Mesenchymal stem cell (in vitro differentiated cells and primary cell): ENCODE measurements around the gene DNAL4. TPM values are rescaled to one million over a fixed set of nuclear protein-coding genes. Genes with fewer than 3 reads are reported as not detected.
A peak's percentile ranks its signal among the peaks of the same experiment; 100 is the strongest.

ENCODE experiments used
- DNase-seq: peaks from one replicate; pipeline ENCODE4 v3.0.0-alpha.2; 2013
- H2AFZ ChIP-seq: one replicate; pipeline ENCODE4 v1.6.1; 2013; ENCODE audit warnings: low read depth, mild to moderate bottlenecking, control low read depth, inconsistent platforms, low read length, moderate library complexity
- H2AK5ac ChIP-seq: 2 replicates; pipeline ENCODE4 v1.6.1; 2013; ENCODE audit warnings: low read length, moderate library complexity, mild to moderate bottlenecking, inconsistent platforms; ENCODE audit not compliant: severe bottlenecking
- H2BK120ac ChIP-seq: one replicate; pipeline ENCODE4 v1.6.1; 2013; ENCODE audit warnings: low read depth, mild to moderate bottlenecking, inconsistent platforms, low read length, moderate library complexity
- H2BK12ac ChIP-seq, 2 experiments: one replicate each; pipeline ENCODE4 v1.6.1; 2013; ENCODE audit warnings: inconsistent platforms in 2 of 2, low read length in 2 of 2, mild to moderate bottlenecking in 2 of 2, moderate library complexity in 2 of 2, control low read depth in 1 of 2
- H2BK15ac ChIP-seq: one replicate; pipeline ENCODE4 v1.6.1; 2013; ENCODE audit warnings: mild to moderate bottlenecking, low read depth, inconsistent platforms; ENCODE audit not compliant: poor library complexity, severe bottlenecking
- H2BK5ac ChIP-seq: 2 replicates; pipeline ENCODE4 v1.6.1; 2013; ENCODE audit warnings: low read depth, mild to moderate bottlenecking, low read length, control low read depth, inconsistent platforms; ENCODE audit not compliant: poor library complexity, severe bottlenecking
- H3K14ac ChIP-seq, 2 experiments: one replicate each; pipeline ENCODE4 v1.6.1; 2013; ENCODE audit warnings: inconsistent platforms in 2 of 2, low read length in 2 of 2, control low read depth in 1 of 2, mild to moderate bottlenecking in 1 of 2, moderate library complexity in 1 of 2
- H3K18ac ChIP-seq, 2 experiments: one replicate each; pipeline ENCODE4 v1.6.1; 2013; ENCODE audit warnings: inconsistent platforms in 2 of 2, low read length in 2 of 2, control low read depth in 1 of 2, low read depth in 1 of 2, mild to moderate bottlenecking in 1 of 2
- H3K23ac ChIP-seq, 2 experiments: one replicate each; pipeline ENCODE4 v1.6.1; 2013; ENCODE audit warnings: inconsistent platforms in 2 of 2, low read length in 2 of 2, mild to moderate bottlenecking in 2 of 2, moderate library complexity in 2 of 2, control low read depth in 1 of 2
- H3K27ac ChIP-seq: 2 replicates; pipeline ENCODE4 v1.5.1; 2013; ENCODE audit warnings: mild to moderate bottlenecking, moderate library complexity, low read length, control low read depth, inconsistent platforms; ENCODE audit not compliant: poor library complexity, severe bottlenecking
- H3K27me3 ChIP-seq, 2 experiments: 2 replicates each; pipeline versions ENCODE4 v1.6.1 to v1.7.0; 2013; ENCODE audit warnings: low read length in 2 of 2, mild to moderate bottlenecking in 2 of 2, moderate library complexity in 2 of 2, control low read depth in 1 of 2, inconsistent platforms in 1 of 2; ENCODE audit not compliant: control insufficient read depth in 1 of 2, insufficient read depth in 1 of 2
- H3K36me3 ChIP-seq, 2 experiments: 2 replicates each; pipeline versions ENCODE4 v1.6.1 to v1.7.0; 2013; ENCODE audit warnings: low read length in 2 of 2, control low read depth in 1 of 2, inconsistent platforms in 1 of 2, low read depth in 1 of 2, mild to moderate bottlenecking in 1 of 2; ENCODE audit not compliant: insufficient read depth in 2 of 2, control insufficient read depth in 1 of 2
- H3K4ac ChIP-seq, 2 experiments: one replicate each; pipeline ENCODE4 v1.6.1; 2013; ENCODE audit warnings: inconsistent platforms in 2 of 2, low read length in 2 of 2, mild to moderate bottlenecking in 2 of 2, moderate library complexity in 2 of 2, control low read depth in 1 of 2, low read depth in 1 of 2
- H3K4me1 ChIP-seq: 2 replicates; pipeline ENCODE4 v1.6.1; 2013; ENCODE audit warnings: low read depth, low read length, control low read depth; ENCODE audit not compliant: control insufficient read depth, insufficient read depth
- H3K4me2 ChIP-seq: 2 replicates; pipeline ENCODE4 v1.6.1; 2013; ENCODE audit warnings: low read length, mild to moderate bottlenecking, inconsistent platforms; ENCODE audit not compliant: poor library complexity, severe bottlenecking
- H3K4me3 ChIP-seq, 2 experiments: 2 replicates each; pipeline versions ENCODE4 v1.5.1 to v1.7.0; 2013; ENCODE audit warnings: low read length in 2 of 2, mild to moderate bottlenecking in 2 of 2, control low read depth in 1 of 2, low read depth in 1 of 2; ENCODE audit not compliant: insufficient read depth in 1 of 2
- H3K79me1 ChIP-seq: replicated peaks from 2 replicates; pipeline ENCODE4 v1.6.1; 2013; ENCODE audit warnings: mild to moderate bottlenecking, control low read depth, low read length, inconsistent platforms; ENCODE audit not compliant: poor library complexity, severe bottlenecking
- H3K9ac ChIP-seq: 2 replicates; pipeline ENCODE4 v1.7.0; 2013; ENCODE audit warnings: mild to moderate bottlenecking, low read length, moderate library complexity
- H3K9me3 ChIP-seq: 2 replicates; pipeline ENCODE4 v1.7.0; 2013; ENCODE audit warnings: mild to moderate bottlenecking, low read length; ENCODE audit not compliant: control insufficient read depth
- H4K8ac ChIP-seq: one replicate; pipeline ENCODE4 v1.6.1; 2013; ENCODE audit warnings: inconsistent platforms, mild to moderate bottlenecking, low read length, moderate library complexity
- H4K91ac ChIP-seq: one replicate; pipeline ENCODE4 v1.6.1; 2013; ENCODE audit warnings: mild to moderate bottlenecking, low read length, inconsistent platforms
- WGBS: methylation state at CpG from one replicate; pipeline ENCODE4 v1.1.7; 2013; ENCODE audit warnings: mixed read lengths; 5-methylcytosine and 5-hydroxymethylcytosine counted together
- polyA plus RNA-seq, 2 experiments: library from polyadenylated mRNA; stranded (reverse); fragments of 200-250 nt; gene quantifications; one replicate each; pipeline ENCODE4 v1.2.3, GENCODE V29; 2013

Gene DNAL4, protein sequence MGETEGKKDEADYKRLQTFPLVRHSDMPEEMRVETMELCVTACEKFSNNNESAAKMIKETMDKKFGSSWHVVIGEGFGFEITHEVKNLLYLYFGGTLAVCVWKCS
- polyA plus RNA-seq (2013, experiment 1 of 2): 11.2 TPM
- polyA plus RNA-seq (2013, experiment 2 of 2): 11.2 TPM

DNA sequence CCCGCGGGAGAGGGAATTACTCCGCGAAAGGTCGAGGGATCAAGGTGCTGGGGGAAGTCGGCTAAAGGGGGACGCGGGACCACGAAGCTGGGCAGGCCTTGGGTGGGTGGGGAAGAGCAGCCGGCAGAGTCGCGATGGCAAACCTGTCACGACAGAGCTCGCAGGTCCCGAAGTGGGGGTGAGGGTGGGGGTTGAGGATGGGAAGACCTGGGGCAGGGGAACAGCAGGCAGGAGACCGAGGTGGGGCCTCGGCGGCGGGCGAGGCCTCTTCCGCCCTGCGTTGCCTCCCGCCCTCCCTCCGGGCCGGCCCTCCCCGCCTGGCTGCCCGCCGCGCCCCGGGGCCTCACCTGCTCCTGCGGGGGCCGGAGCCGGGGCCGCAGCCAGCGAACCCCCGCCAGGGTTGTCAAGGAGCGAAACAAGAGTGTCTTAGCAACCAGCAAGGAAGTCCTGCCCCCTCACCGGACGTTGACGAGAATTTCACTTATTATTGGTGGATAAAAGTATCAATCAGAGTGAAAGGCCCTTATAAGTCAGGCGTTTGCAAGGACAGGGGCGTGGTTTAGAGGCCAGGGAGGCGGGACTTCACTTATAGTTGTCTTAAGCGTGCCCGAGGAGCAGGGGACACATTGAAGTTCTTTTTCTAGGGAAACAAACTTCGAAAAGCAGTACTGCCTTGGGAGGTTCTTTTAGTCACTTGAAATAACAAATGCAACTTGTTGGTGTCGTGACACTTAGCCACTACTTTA lies at the start of gene DNAL4:
DNAL4 (minus strand) TSS at position 423 of the 746 bp plus-strand sequence. CDS start 11,412 bp downstream, outside the sequence.
- peak within 1 kb of the TSS; percentile 69 for H4K91ac ChIP-seq
- peak within 1 kb of the TSS; percentile 64 for H2AK5ac ChIP-seq

DNA sequence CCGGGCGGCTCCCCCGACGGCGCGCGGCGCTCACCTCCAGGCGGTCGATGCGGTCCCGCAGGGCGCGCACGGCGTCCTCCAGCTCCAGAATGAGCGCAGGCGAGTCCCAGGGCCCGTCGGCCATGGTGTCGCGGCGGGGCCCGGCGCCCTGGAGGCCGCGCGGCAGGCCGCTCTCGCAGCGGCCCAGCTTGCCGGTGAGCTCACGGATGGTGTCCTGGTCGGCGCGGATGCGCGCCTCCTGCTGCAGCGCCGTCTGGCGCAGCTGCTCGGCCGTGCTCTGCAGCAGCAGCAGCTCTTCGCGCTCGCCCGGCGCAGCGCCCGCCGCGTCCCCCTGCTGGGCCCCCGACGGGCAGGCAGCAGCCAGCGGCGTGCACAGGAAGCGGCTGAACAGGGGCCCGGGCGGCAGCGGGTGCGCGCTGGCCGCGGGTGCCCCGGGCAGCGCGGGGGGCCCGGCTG lies 49.3 kb upstream of the DNAL4 start:
- Histone ChIP-seq H4K8ac (no peak overlapping the region), H3K18ac (peak overlapping the region; percentile 16 to 34), H3K23ac (no peak overlapping the region), H3K36me3 (no peaks in the 10 kb centered on the region), H3K4me1 (peaks cover 12% of the 10 kb centered on the region), H3K4me3 (peak overlapping the region; percentile 50 to 75), H3K27ac (no peak overlapping the region), H3K27me3 (peaks cover 31 to 64% of the 10 kb centered on the region in 2 experiments), H3K9ac (peak overlapping the region; percentile 78), H3K4me2 (peak overlapping the region; percentile 76), H2AFZ (peak overlapping the region; percentile 62), H2BK15ac (peak overlapping the region; percentile 57), H3K79me1 (no peaks in the 10 kb centered on the region), H2AK5ac (no peak overlapping the region), H3K4ac (no peak overlapping the region), H3K9me3 (no peaks in the 10 kb centered on the region), H2BK5ac (no peak overlapping the region), H3K14ac (peak overlapping the region in 1 of 2 experiments; percentile 55), H4K91ac (no peak overlapping the region), H2BK120ac (no peak overlapping the region), H2BK12ac (peak overlapping the region in 1 of 2 experiments; percentile 39)
- peak; percentile 80 for DNase-seq
- WGBS: under 1% methylated on average over 32 of the region's 68 CpGs

More for the DNA sequence above, at the start of gene DNAL4:
- H3K4me2 ChIP-seq: peak within 1 kb of the TSS; percentile 82
- no peak within 1 kb of the TSS for H3K27ac ChIP-seq
- WGBS: under 1% methylated on average over 44 of the region's 47 CpGs
- H3K14ac ChIP-seq: no peak within 1 kb of the TSS
- peak within 1 kb of the TSS; percentile 75 for H3K18ac ChIP-seq
- no peaks in the 10 kb centered on the region for H3K4me1 ChIP-seq
- peaks cover 9% of the 10 kb centered on the region for H3K79me1 ChIP-seq
- peak within 1 kb of the TSS; percentile 3 to 31 for H3K4ac ChIP-seq
- H2BK12ac ChIP-seq: no peak within 1 kb of the TSS
- no peak within 1 kb of the TSS for H2BK120ac ChIP-seq
- peaks cover 3 to 31% of the 10 kb centered on the region in 2 experiments for H3K27me3 ChIP-seq
- H2BK5ac ChIP-seq: no peak within 1 kb of the TSS
- H3K4me3 ChIP-seq: peak within 1 kb of the TSS; percentile 90 to 98
- peak within 1 kb of the TSS; percentile 97 for H3K9ac ChIP-seq
- H4K8ac ChIP-seq: peak within 1 kb of the TSS; percentile 85
- peak; percentile 98 for DNase-seq
- peak within 1 kb of the TSS in 1 of 2 experiments; percentile 11 for H3K23ac ChIP-seq
- no peak within 1 kb of the TSS for H2BK15ac ChIP-seq
- H3K9me3 ChIP-seq: no peaks in the 10 kb centered on the region
- H3K36me3 ChIP-seq: peaks cover 7 to 14% of the 10 kb centered on the region in 2 experiments
- peak within 1 kb of the TSS; percentile 47 for H2AFZ ChIP-seq

DNA sequence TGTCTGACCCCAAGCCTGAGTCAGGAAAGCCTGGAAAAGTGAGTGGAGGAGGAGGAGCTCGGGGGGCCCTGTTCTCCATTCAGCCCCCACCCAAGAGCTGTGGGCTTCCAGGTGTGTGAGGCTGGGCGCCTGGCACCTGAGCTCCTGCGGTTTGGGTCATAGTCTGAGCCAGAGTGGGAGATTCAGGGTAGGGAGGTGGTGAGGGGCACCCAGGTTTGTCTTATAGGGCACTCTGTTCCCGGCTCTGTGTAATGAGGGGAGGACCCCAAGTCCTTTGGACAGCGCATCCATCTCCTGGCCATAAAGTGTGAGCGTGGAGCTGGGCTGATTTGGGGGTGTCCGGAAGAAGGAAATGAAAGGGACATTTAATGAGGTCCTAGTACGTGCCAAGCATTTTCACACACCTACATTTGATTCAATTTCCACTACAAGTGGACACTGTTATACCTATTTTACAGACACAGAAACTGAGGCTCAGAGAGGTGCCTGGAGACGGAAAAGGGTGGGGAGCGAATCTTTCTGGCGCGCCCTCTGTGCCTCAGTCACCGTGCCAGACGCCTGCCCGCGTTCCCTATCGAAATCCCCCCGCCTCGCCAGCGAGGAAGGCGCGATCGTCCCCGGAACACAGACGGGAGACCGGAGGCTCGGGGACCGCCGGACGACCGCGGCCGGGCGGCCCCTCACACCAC lies 48.7 kb upstream of the DNAL4 start:
- no peaks in the 10 kb centered on the region for H3K79me1 ChIP-seq
- no peak overlapping the region for H2BK15ac ChIP-seq
- WGBS: 24% methylated on average over 30 of the region's 34 CpGs
- no peak overlapping the region for H3K4ac ChIP-seq
- H3K36me3 ChIP-seq: no peaks in the 10 kb centered on the region
- peak overlapping the region; percentile 62 for H2AFZ ChIP-seq
- H2AK5ac ChIP-seq: no peak overlapping the region
- H2BK5ac ChIP-seq: no peak overlapping the region
- no peak overlapping the region for H3K27ac ChIP-seq
- no peak overlapping the region for H2BK120ac ChIP-seq
- H4K91ac ChIP-seq: no peak overlapping the region
- peak overlapping the region in 1 of 2 experiments; percentile 39 for H2BK12ac ChIP-seq
- H3K27me3 ChIP-seq: peaks cover 31 to 58% of the 10 kb centered on the region in 2 experiments
- H3K23ac ChIP-seq: peak overlapping the region in 1 of 2 experiments; percentile 9
- peaks cover 12% of the 10 kb centered on the region for H3K4me1 ChIP-seq
- peak overlapping the region; percentile 16 to 34 for H3K18ac ChIP-seq
- H3K4me2 ChIP-seq: peak overlapping the region; percentile 76
- DNase-seq: no peak
- no peak overlapping the region for H3K14ac ChIP-seq
- peak overlapping the region; percentile 78 for H3K9ac ChIP-seq
- H3K9me3 ChIP-seq: no peaks in the 10 kb centered on the region
- no peak overlapping the region for H4K8ac ChIP-seq
- H3K4me3 ChIP-seq: peak overlapping the region; percentile 50 to 75
